GM18870 (cell line): ENCODE data around the gene KAT2B.
A peak's percentile ranks its signal among the peaks of the same experiment; 100 is the strongest.

Experiments used
- ATAC-seq: cut with Tn5 transposase; IDR thresholded peaks from one replicate; pipeline ENCODE4 v1.9.1; 2021; ENCODE audit warnings: moderate library complexity; ENCODE audit not compliant: unreplicated experiment

KAT2B gene

GRCh38 chr3:20141851-20142250, 101.6 kb downstream of the KAT2B start:
- ATAC-seq, result no peak

GRCh38 chr3:20142517-20142916, 102.3 kb downstream of the KAT2B start:
- ATAC-seq, result no peak

- ATAC-seq, result no peak
Observed at GRCh38 chr3:20143519-20143918, 103.3 kb downstream of the KAT2B start.

- no peak for ATAC-seq
Observed at GRCh38 chr3:20145874-20146273, 105.6 kb downstream of the KAT2B start.

GRCh38 chr3:20146301-20146700, 106.1 kb downstream of the KAT2B start:
- ATAC-seq, result no peak

GRCh38 chr3:20147361-20147760, 107.1 kb downstream of the KAT2B start:
- ATAC-seq, result no peak

- ATAC-seq, result no peak
Observed at GRCh38 chr3:20148466-20148865, 108.2 kb downstream of the KAT2B start.

- no peak for ATAC-seq
Observed at GRCh38 chr3:20154078-20154477, 113.8 kb downstream of the KAT2B start.

- no peak for ATAC-seq
Observed at GRCh38 chr3:20154928-20155327, 114.7 kb downstream of the KAT2B start.

- no peak for ATAC-seq
Observed at GRCh38 chr3:20160230-20160629, 120.0 kb downstream of the KAT2B start.

- no peak for ATAC-seq
Observed at GRCh38 chr3:20161714-20162113, 121.5 kb downstream of the KAT2B start.

- ATAC-seq, result no peak
Observed at GRCh38 chr3:20173844-20174410, 133.7 kb downstream of the KAT2B start.

GRCh38 chr3:20181276-20181675, 141.0 kb downstream of the KAT2B start:
- no peak for ATAC-seq

- ATAC-seq, result no peak
Observed at GRCh38 chr3:20182206-20182605, 142.0 kb downstream of the KAT2B start.

- ATAC-seq, result peak; percentile 14
Observed at GRCh38 chr3:20185331-20185678, 145.1 kb downstream of the KAT2B start.

GRCh38 chr3:20185679-20186599, 145.7 kb downstream of the KAT2B start, which contains the start of gene SGO1:
Gene SGO1 (minus strand): TSS chr3:20186206. CDS start chr3:20184027, 2,179 bp downstream.
- peak; percentile 90 for ATAC-seq

GRCh38 chr3:20186600-20187004, 146.4 kb downstream of the KAT2B start:
- peak; percentile 3 for ATAC-seq

- ATAC-seq, result no peak
Observed at GRCh38 chr3:20190991-20191390, 150.7 kb downstream of the KAT2B start.

GRCh38 chr3:20194793-20195460, 154.7 kb downstream of the KAT2B start:
- ATAC-seq, result peak; percentile 60

- ATAC-seq, result no peak
Observed at GRCh38 chr3:20197775-20198174, 157.5 kb downstream of the KAT2B start.

- ATAC-seq, result no peak
Observed at GRCh38 chr3:20201143-20201542, 160.9 kb downstream of the KAT2B start.
